Thoracic aorta (tissue), 2 donors: Measurements from ENCODE around the gene MRTFB. TPM values are rescaled to one million over a fixed set of nuclear protein-coding genes. Genes with fewer than 3 reads are reported as not detected.
"Not testable (repeated sequence)": the region's sequence is repeated elsewhere in the genome, so short reads cannot be mapped to it uniquely, and the experiment has no call there.

Experiments
- ATAC-seq: fragments of 150-250 bp; one replicate; pipeline ENCODE4 v1.8.0; 2017; ENCODE audit warnings: low read depth; ENCODE audit not compliant: insufficient number of reproducible peaks, low FRiP score
- DNase-seq: peaks from one replicate; pipeline ENCODE4 v3.0.0-alpha.2; 2020; ENCODE audit warnings: low spot score
- H3K27ac ChIP-seq, 2 donors: fragments of 200-600 bp; sonication (generic); 1 replicate in 1 of 2; 2 replicates in 1 of 2; pipeline ENCODE4 v1.5.1; 2016; ENCODE audit warnings: mild to moderate bottlenecking in 2 of 2, moderate library complexity in 2 of 2
- H3K27me3 ChIP-seq: fragments of 200-600 bp; sonication (generic); replicated peaks from 2 replicates; pipeline ENCODE4 v1.6.0; 2016; ENCODE audit warnings: mild to moderate bottlenecking; ENCODE audit not compliant: insufficient read depth
- H3K36me3 ChIP-seq: fragments of 200-600 bp; sonication (generic); one replicate; pipeline ENCODE4 v1.5.1; 2016
- H3K4me1 ChIP-seq, 2 donors: fragments of 200-600 bp; sonication (generic); 1 replicate in 1 of 2; 2 replicates in 1 of 2; pipeline versions ENCODE4 v1.5.1 to v1.6.0; 2016; ENCODE audit warnings: low read depth in 2 of 2, mild to moderate bottlenecking in 1 of 2; ENCODE audit not compliant: control insufficient read depth in 1 of 2
- H3K4me3 ChIP-seq: fragments of 200-600 bp; sonication (generic); 2 replicates; pipeline ENCODE4 v1.5.1; 2016; ENCODE audit warnings: mild to moderate bottlenecking
- H3K9me3 ChIP-seq: fragments of 200-600 bp; sonication (generic); 2 replicates; pipeline ENCODE4 v1.5.1; 2016
- CTCF ChIP-seq: fragments of 200-600 bp; sonication (generic); IDR thresholded peaks from one replicate; pipeline ENCODE4 v1.5.1; 2019; ENCODE audit warnings: antibody characterized with exemption
- total RNA-seq, 2 donors: library from RNA; depleted of rRNA; stranded (reverse); fragments of >200 nt; gene quantifications; one replicate each; pipeline versions ENCODE4 v1.1.0 to v1.2.3, GENCODE V29; 2016

Gene MRTFB
- total RNA-seq, 2 donors from 2014 or later, result 38.0 to 73.8 TPM

- Histone ChIP-seq H3K4me1 (peaks cover 15 to 24% of the 10 kb centered on the region in 2 donors), H3K36me3 (no peaks in the 10 kb centered on the region), H3K4me3 (no peak overlapping the region), H3K27me3 (no peaks in the 10 kb centered on the region), H3K9me3 (no peaks in the 10 kb centered on the region), H3K27ac (no peak overlapping the region)
- TF ChIP-seq CTCF, result no peak
- no peak for ATAC-seq
- DNase-seq, result no peak
These were observed 45.9 kb downstream of the MRTFB start for GRCh38 chr16:14117051-14117450.

- Histone ChIP-seq H3K36me3 (no peaks in the 10 kb centered on the region), H3K9me3 (no peaks in the 10 kb centered on the region), H3K27me3 (no peaks in the 10 kb centered on the region), H3K4me1 (peaks cover 1 to 3% of the 10 kb centered on the region in 2 donors), H3K4me3 (no peak overlapping the region), H3K27ac (no peak overlapping the region)
- no peak for ATAC-seq
- no peak for DNase-seq
- TF ChIP-seq CTCF, result no peak
These were observed 48.7 kb downstream of the MRTFB start for GRCh38 chr16:14119799-14120198.

- TF ChIP-seq CTCF, result no peak
- Histone ChIP-seq H3K9me3 (no peaks in the 10 kb centered on the region), H3K27ac (no peak overlapping the region), H3K4me3 (no peak overlapping the region), H3K4me1 (no peaks in the 10 kb centered on the region), H3K36me3 (no peaks in the 10 kb centered on the region), H3K27me3 (no peaks in the 10 kb centered on the region)
- no peak for ATAC-seq
- no peak for DNase-seq
These were observed 49.2 kb downstream of the MRTFB start for GRCh38 chr16:14120335-14120734.

- no peak for DNase-seq
- no peaks in the 10 kb centered on the region for H3K36me3 ChIP-seq
- H3K9me3 ChIP-seq, result no peaks in the 10 kb centered on the region
- no peaks in the 10 kb centered on the region for H3K4me1 ChIP-seq
- ATAC-seq, result no peak
- no peak overlapping the region for H3K4me3 ChIP-seq
- H3K27me3 ChIP-seq, result no peaks in the 10 kb centered on the region
- TF ChIP-seq CTCF, result no peak
- no peak overlapping the region for H3K27ac ChIP-seq
These were observed 50.0 kb downstream of the MRTFB start for GRCh38 chr16:14121142-14121541.

GRCh38 chr16:14121872-14122271, 50.8 kb downstream of the MRTFB start:
- DNase-seq (no peak), ATAC-seq (no peak)
- Histone ChIP-seq H3K27me3 (no peaks in the 10 kb centered on the region), H3K9me3 (no peaks in the 10 kb centered on the region), H3K36me3 (no peaks in the 10 kb centered on the region), H3K27ac (no peak overlapping the region), H3K4me1 (no peaks in the 10 kb centered on the region), H3K4me3 (no peak overlapping the region)
- TF ChIP-seq CTCF, result no peak

- H3K9me3 ChIP-seq, DNase-seq, H3K36me3 ChIP-seq, H3K27ac ChIP-seq, H3K4me3 ChIP-seq, H3K27me3 ChIP-seq, ATAC-seq, H3K4me1 ChIP-seq: not testable (repeated sequence)
These were observed 51.3 kb downstream of the MRTFB start for GRCh38 chr16:14122430-14122829.
